ENCODE measurements around the gene MSL3. TPM values are rescaled to one million over a fixed set of nuclear protein-coding genes. Genes with fewer than 3 reads are reported as not detected.

Gene MSL3
- total RNA-seq, 6 donors from 2014 or later: 24.6 to 37.7 (median 31.3) TPM

GRCh38 chrX:11792461-11793421 is 34.7 kb downstream of the MSL3 start:
- TF ChIP-seq CTCF (IDR thresholded peaks at IDR 0.05) (no peak), POLR2AphosphoS5 (IDR thresholded peaks at IDR 0.05) (no peak), EP300 (IDR thresholded peaks at IDR 0.05) (no peak), POLR2A (IDR thresholded peaks at IDR 0.05) (no peak)
- H3K9me3 ChIP-seq: no peaks in the 10 kb centered on the region
- ATAC-seq (ENCODE audit: low FRiP score in 2 of 2) (no peak), DNase-seq (peak in 1 of 2 donors; percentile 46)
- H3K27ac ChIP-seq: no peak overlapping the region
- H3K4me3 ChIP-seq: no peak overlapping the region
- peaks cover 0 to under 1% (median 0%) of the 10 kb centered on the region in 4 donors for H3K4me1 ChIP-seq
- WGBS, 2 donors: 33 to 43% methylated on average over 1 to 8 of the region's 8 CpGs
- no peaks in the 10 kb centered on the region for H3K36me3 ChIP-seq
- H3K27me3 ChIP-seq: no peaks in the 10 kb centered on the region

GRCh38 chrX:11793734-11794133 is 35.7 kb downstream of the MSL3 start:
- ATAC-seq (ENCODE audit: low FRiP score in 2 of 2): no peak
- WGBS, 2 donors: 75 to 78% methylated on average over 6 of the region's 6 CpGs
- no peak overlapping the region for H3K4me3 ChIP-seq

GRCh38 chrX:11813341-11813740 is 55.3 kb downstream of the MSL3 start:
- no peak overlapping the region for H3K27ac ChIP-seq
- ATAC-seq (ENCODE audit: low FRiP score in 2 of 2): no peak

More at GRCh38 chrX:11793734-11794133, 35.7 kb downstream of the MSL3 start:
- DNase-seq: no peak
- Histone ChIP-seq H3K4me1 (no peaks in the 10 kb centered on the region), H3K27me3 (no peaks in the 10 kb centered on the region), H3K9me3 (no peaks in the 10 kb centered on the region), H3K36me3 (no peaks in the 10 kb centered on the region), H3K27ac (no peak overlapping the region)
- TF ChIP-seq POLR2A (IDR thresholded peaks at IDR 0.05): no peak
- TF ChIP-seq EP300 (IDR thresholded peaks at IDR 0.05): no peak
- no peak for TF ChIP-seq POLR2AphosphoS5 (IDR thresholded peaks at IDR 0.05)
- no peak for TF ChIP-seq CTCF (IDR thresholded peaks at IDR 0.05)

More at GRCh38 chrX:11813341-11813740, 55.3 kb downstream of the MSL3 start:
- Histone ChIP-seq H3K4me3 (no peak overlapping the region), H3K9me3 (no peaks in the 10 kb centered on the region), H3K27me3 (no peaks in the 10 kb centered on the region), H3K4me1 (no peaks in the 10 kb centered on the region), H3K36me3 (no peaks in the 10 kb centered on the region)
- DNase-seq: no peak
- 56 to 70% methylated on average over 2 of the region's 2 CpGs for WGBS, 2 donors
- TF ChIP-seq POLR2A (IDR thresholded peaks at IDR 0.05): no peak
- no peak for TF ChIP-seq CTCF (IDR thresholded peaks at IDR 0.05)
- TF ChIP-seq POLR2AphosphoS5 (IDR thresholded peaks at IDR 0.05): no peak
- TF ChIP-seq EP300 (IDR thresholded peaks at IDR 0.05): no peak

Other genes with a start within 250 kb of the MSL3 start
- gene ARHGAP6, start 92.3 kb upstream of the MSL3 start, total RNA-seq: 10 to 100 TPM; 14.4 to 40.9 (median 18.0) TPM

Data from upper lobe of left lung (tissue), 6 donors.